ENCODE measurements around the gene TEX22.
"Not testable (repeated sequence)": the region's sequence is repeated elsewhere in the genome, so short reads cannot be mapped to it uniquely, and the experiment has no call there.

Gene TEX22, protein sequence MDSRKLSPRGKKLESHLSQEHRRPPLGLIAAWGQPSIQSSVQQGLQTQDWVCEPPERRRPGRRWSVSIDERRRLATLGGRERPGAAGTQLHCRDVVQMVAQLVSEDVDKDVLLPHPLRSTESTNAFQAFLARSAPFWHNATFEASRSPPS

GRCh38 chr14:105398044-105398725, at the start of gene TEX22:
Gene TEX22 (plus strand): TSS chr14:105398538. CDS start chr14:105399341, 803 bp downstream.
- DNase-seq (ENCODE audit: low read depth in 3 of 3): peak; percentile 85 to 98 (median 87)

DNA sequence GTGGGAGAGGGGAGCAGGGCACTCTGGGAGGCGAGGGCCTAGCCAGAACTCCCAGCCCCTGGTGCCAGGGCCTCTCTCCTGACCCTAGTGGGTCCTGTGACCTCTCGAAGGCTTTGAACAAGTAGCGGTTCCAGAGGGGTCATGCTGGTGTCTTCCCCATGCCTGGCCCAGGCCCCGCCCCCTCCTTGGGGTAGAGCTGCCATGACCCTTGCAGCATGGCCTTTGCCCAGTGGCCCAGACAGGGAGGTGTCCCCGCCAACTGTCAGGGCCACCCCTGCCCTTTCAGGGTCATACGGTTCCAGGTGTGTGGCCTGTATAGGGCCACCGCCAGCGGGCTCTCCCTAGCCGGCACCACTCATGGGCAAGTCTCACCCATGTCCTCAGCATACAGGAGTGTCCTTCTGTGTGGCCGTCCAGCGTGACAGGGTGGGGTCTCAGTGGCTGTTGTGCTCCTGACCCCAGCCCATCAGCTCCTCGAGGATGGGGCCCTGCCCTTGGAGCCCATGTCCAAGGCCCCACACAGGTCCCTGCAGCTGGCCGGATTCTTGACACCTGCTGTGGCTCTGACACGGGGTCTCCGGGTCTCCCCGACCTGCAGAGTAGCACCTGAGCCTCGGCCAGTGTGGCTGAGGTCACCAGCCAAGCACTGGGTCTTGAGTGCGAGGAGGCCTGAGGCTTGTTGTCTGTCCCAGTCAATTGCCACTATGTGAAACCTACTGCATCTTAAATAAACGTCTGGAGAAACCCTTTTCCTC, 49.2 kb upstream of the TEX22 start:
- DNase-seq (ENCODE audit: low read depth in 3 of 3): no peak

DNA sequence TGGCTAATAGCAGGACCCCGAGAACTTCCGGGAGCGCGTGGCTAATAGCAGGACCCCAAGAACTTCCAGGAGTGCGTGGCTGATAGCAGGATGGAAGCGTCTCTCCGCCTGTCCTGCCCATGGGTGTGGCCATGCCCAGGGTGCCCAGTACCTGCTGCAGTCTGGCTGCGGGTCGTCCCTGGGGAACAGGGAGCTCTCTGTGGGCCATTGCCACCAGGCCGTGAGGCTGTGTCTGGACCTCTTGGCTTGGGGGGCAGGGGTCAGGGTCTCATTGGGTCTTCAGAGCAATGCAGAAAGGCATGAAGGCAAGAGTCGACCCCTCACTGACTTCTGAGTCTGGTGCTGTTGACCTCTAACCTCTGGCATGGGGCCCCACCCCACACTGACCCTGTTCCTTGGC, 48.3 kb upstream of the TEX22 start:
- no peak for DNase-seq (ENCODE audit: low read depth in 3 of 3)

DNA sequence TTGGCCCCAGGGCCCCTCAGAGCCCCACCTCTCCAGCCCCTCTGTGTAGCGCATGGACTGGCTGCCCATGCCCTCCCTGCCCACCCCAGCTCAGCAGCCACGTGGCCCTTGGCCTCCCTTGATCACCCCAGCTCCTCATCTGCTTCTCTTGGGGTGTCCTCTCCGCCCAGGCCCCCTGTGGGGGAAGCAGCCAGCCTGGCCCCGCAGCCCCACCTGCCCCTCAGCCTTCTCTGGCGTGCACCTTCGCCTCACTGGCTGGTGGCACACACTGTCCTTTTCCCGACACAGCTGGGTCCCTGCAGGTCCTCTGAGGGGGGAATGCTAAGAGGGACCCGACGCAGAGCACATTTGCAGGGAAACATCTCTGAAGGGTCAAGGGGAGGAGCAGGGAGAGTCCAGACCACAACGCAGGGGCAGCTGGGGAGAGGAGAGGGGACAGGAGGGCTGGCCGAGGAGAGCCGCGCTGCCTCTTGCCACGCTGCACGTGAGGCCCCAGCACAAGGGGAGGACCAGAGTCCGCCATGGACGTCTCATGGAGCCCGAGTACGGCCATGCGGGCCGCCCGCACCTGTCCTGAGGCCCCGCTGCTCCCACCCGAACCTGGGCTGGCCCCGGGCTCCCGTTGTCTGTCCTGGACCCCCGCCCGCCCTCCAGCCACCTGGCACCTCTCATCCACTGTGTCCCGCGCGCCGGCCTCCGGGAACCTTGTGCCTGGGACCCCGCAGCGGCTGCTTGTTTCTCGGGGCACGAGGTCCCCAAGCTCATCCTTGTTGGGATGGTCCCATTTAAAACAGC, 47.7 kb upstream of the TEX22 start:
- DNase-seq (ENCODE audit: low read depth in 3 of 3): no peak

DNA sequence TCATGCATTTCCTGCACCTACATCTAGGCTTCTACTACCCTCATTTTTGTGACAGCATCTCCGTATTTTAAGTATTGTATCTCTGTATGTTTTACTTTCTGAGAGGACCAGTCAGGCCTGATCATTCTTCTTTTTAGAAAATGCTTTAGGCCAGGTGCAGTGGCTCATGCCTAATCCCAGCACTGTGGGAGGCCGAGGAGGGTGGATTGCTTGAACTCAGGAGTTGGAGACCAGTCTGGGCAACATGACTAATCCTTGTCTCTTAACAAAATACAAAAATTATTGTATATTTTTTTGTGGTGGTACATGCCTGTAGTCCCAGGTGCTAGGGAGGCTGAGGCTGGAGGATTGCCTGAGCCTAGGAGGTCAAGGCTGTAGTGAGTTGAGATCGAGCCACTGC, 46.9 kb upstream of the TEX22 start:
- no peak for DNase-seq (ENCODE audit: low read depth in 3 of 3)

- peak; percentile 69 to 82 (median 72) for DNase-seq (ENCODE audit: low read depth in 3 of 3)
These were observed 46.2 kb upstream of the TEX22 start for GRCh38 chr14:105351920-105352851.

- DNase-seq (ENCODE audit: low read depth in 3 of 3): no peak
These were observed 45.2 kb upstream of the TEX22 start for GRCh38 chr14:105353136-105353535.

- no peak for DNase-seq (ENCODE audit: low read depth in 3 of 3)
These were observed 43.8 kb upstream of the TEX22 start for GRCh38 chr14:105354541-105354940.

DNA sequence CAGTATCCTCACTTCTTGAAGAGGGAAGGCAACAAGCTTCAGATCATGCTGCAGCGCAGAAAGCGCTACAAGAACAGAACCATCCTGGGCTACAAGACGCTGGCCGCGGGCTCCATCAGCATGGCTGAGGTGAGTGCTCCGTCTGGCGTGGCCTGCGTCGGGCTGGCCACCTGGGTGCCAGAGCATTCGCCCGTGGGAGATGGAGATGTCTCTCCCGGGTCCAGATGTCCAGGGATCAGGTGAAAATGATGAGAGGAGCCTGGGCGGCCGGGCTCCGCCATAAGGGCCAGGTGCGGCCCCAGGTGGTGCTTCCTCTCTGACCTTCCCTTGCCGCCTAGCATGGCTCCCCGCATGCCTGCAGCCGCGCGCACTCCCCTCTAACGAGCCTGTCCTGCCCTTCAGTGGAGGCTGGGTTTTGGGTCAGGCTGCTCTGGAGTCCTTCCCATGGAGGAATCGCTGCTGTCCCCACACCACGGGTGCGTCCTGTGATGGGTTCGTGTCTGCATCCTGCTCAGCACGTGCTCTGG, 43.2 kb upstream of the TEX22 start:
- no peak for DNase-seq (ENCODE audit: low read depth in 3 of 3)

DNA sequence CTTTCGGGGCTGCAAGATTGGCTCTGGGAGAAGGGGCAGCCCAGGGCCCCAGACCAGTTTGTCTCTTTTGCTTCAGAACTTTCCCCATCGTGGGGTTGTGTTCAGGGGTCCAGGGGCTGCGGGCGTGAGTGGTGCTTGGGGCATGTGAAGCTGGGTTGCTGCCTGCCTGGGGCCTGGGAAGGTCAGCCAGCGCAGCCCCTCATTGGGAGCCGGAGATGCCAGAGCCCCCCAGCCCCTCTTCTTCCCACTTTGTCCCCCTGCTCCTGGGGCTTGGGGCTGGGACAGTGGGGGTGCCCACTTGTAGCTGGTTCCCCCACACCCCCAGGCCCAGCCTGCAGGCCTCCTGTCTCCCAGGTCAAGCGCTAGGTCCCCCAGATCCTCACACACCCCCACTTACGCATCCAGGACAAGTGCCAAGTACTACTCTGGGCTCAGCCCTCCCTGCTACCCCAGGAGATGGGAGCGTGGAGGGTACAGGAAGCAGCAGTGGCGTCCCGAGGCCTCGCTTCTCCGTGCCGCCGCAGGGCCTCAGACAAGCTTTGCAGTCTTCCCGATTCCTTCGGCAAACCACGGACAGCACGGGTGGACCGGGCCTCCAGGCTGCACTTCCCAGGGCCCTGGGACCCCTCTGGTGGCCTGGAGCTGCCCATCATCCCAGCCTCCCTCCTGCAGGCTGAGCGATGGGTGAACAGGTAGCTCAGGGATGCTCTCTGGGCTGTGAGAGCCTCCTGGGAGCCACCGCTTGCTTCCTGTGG, 42.3 kb upstream of the TEX22 start:
- DNase-seq (ENCODE audit: low read depth in 3 of 3): no peak

GRCh38 chr14:105356927-105357326, 41.4 kb upstream of the TEX22 start:
- DNase-seq (ENCODE audit: low read depth in 3 of 3): no peak

- no peak for DNase-seq (ENCODE audit: low read depth in 3 of 3)
These were observed 40.7 kb upstream of the TEX22 start for GRCh38 chr14:105357626-105358025.

GRCh38 chr14:105358140-105358846, 40.0 kb upstream of the TEX22 start:
- DNase-seq (ENCODE audit: low read depth in 3 of 3): no peak

GRCh38 chr14:105358943-105359342, 39.4 kb upstream of the TEX22 start:
- no peak for DNase-seq (ENCODE audit: low read depth in 3 of 3)

- not testable (repeated sequence) for DNase-seq (ENCODE audit: low read depth in 3 of 3)
These were observed 36.9 kb upstream of the TEX22 start for GRCh38 chr14:105361412-105361811.

DNA sequence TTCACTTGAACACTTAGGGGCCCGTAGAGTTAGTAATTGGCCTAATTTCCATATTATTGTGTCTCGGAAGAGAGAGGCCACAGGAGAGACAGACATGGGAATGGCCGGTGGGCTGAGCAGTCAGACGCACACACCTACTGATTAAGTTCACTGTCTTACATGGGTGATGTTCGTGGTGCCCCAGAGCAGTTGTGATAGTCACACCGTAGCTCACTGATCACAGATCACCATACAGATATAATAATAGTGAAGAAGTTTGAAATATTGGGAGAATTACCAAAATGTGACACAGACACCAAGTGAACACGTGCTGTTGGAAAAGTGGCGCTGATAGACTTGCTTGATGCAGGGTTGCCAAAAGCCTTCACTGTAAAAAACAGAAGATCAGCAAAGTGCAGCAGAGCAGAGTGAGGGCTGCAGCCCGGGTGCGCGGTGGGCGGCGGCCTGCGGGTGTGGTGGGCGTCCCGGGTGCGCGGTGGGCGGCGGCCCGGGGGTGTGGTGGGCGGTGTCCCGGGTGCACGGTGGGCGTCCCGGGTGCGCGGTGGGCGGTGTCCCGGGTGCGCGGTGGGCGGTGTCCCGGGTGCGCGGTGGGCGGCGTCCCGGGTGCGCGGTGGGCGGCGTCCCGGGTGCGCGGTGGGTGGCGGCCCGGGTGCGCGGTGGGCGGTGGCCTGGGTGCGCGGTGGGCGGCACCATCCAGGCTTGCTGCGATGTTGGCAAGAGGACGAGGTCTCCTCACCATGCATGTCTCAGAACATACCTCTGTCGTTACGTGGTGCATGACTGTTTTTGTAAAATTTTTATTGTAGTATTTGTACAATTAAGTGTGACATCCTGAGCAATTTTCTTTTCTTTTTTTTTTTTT, 34.3 kb upstream of the TEX22 start:
- peak in 2 of 3 experiments; percentile 3 to 17 for DNase-seq (ENCODE audit: low read depth in 3 of 3)

GRCh38 chr14:105365101-105365500, 33.2 kb upstream of the TEX22 start:
- DNase-seq (ENCODE audit: low read depth in 3 of 3): no peak

- DNase-seq (ENCODE audit: low read depth in 3 of 3): no peak
These were observed 32.7 kb upstream of the TEX22 start for GRCh38 chr14:105365681-105366080.
